SK-N-MC (cell line): ENCODE measurements around the gene RECQL.

Experiments used
- EZH2 ChIP-seq: fragments of 200-600 bp; sonication (generic); IDR thresholded peaks from one replicate; pipeline ENCODE4 v1.6.1; 2017; ENCODE audit warnings: antibody characterized with exemption
- POLR2AphosphoS5 ChIP-seq: IDR thresholded peaks from 2 replicates; pipeline ENCODE4 v1.6.1; 2012; ENCODE audit warnings: mild to moderate bottlenecking, low read depth, low read length, borderline replicate concordance

GRCh38 chr12:21542403-21542802, 41.0 kb upstream of the RECQL start:
- TF ChIP-seq EZH2, result no peak
- no peak for TF ChIP-seq POLR2AphosphoS5
